ENCODE measurements around the gene RUNDC1.

DNA sequence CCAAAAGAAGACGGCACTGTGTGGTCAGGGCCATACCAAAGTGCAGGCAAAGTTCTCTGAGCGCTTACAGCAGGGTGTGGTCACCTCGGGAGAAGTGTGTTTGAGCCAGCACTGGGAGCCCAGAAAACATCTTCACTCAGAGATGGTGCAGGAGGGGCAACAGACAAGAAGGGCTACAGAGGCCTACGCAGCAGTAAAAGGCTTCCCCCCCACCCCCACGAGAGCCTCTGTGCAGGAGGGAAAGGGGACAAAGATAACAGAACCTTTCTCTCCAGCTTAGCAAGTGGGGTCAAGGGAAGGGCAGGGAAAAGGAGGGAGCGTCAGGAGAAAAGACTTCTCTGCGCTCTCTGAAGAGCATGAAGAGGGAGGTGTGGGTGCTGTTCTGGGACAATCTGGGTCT, 39.1 kb downstream of the RUNDC1 start:
- TF ChIP-seq POLR2A (IDR thresholded peaks at IDR 0.05; ENCODE audit: control extremely low read depth in 1 of 2, low read depth in 2 of 2, low read length in 2 of 2) = no peak
- TF ChIP-seq POLR2AphosphoS5 (IDR thresholded peaks at IDR 0.05; ENCODE audit: low read depth, low read length) = no peak
- TF ChIP-seq CEBPB (IDR thresholded peaks at IDR 0.05; ENCODE audit: low read depth, low read length) = no peak
- TF ChIP-seq KDM4A (IDR thresholded peaks at IDR 0.05; ENCODE audit: low read depth, low read length, severe bottlenecking) = no peak
- TF ChIP-seq, protein P1, sequence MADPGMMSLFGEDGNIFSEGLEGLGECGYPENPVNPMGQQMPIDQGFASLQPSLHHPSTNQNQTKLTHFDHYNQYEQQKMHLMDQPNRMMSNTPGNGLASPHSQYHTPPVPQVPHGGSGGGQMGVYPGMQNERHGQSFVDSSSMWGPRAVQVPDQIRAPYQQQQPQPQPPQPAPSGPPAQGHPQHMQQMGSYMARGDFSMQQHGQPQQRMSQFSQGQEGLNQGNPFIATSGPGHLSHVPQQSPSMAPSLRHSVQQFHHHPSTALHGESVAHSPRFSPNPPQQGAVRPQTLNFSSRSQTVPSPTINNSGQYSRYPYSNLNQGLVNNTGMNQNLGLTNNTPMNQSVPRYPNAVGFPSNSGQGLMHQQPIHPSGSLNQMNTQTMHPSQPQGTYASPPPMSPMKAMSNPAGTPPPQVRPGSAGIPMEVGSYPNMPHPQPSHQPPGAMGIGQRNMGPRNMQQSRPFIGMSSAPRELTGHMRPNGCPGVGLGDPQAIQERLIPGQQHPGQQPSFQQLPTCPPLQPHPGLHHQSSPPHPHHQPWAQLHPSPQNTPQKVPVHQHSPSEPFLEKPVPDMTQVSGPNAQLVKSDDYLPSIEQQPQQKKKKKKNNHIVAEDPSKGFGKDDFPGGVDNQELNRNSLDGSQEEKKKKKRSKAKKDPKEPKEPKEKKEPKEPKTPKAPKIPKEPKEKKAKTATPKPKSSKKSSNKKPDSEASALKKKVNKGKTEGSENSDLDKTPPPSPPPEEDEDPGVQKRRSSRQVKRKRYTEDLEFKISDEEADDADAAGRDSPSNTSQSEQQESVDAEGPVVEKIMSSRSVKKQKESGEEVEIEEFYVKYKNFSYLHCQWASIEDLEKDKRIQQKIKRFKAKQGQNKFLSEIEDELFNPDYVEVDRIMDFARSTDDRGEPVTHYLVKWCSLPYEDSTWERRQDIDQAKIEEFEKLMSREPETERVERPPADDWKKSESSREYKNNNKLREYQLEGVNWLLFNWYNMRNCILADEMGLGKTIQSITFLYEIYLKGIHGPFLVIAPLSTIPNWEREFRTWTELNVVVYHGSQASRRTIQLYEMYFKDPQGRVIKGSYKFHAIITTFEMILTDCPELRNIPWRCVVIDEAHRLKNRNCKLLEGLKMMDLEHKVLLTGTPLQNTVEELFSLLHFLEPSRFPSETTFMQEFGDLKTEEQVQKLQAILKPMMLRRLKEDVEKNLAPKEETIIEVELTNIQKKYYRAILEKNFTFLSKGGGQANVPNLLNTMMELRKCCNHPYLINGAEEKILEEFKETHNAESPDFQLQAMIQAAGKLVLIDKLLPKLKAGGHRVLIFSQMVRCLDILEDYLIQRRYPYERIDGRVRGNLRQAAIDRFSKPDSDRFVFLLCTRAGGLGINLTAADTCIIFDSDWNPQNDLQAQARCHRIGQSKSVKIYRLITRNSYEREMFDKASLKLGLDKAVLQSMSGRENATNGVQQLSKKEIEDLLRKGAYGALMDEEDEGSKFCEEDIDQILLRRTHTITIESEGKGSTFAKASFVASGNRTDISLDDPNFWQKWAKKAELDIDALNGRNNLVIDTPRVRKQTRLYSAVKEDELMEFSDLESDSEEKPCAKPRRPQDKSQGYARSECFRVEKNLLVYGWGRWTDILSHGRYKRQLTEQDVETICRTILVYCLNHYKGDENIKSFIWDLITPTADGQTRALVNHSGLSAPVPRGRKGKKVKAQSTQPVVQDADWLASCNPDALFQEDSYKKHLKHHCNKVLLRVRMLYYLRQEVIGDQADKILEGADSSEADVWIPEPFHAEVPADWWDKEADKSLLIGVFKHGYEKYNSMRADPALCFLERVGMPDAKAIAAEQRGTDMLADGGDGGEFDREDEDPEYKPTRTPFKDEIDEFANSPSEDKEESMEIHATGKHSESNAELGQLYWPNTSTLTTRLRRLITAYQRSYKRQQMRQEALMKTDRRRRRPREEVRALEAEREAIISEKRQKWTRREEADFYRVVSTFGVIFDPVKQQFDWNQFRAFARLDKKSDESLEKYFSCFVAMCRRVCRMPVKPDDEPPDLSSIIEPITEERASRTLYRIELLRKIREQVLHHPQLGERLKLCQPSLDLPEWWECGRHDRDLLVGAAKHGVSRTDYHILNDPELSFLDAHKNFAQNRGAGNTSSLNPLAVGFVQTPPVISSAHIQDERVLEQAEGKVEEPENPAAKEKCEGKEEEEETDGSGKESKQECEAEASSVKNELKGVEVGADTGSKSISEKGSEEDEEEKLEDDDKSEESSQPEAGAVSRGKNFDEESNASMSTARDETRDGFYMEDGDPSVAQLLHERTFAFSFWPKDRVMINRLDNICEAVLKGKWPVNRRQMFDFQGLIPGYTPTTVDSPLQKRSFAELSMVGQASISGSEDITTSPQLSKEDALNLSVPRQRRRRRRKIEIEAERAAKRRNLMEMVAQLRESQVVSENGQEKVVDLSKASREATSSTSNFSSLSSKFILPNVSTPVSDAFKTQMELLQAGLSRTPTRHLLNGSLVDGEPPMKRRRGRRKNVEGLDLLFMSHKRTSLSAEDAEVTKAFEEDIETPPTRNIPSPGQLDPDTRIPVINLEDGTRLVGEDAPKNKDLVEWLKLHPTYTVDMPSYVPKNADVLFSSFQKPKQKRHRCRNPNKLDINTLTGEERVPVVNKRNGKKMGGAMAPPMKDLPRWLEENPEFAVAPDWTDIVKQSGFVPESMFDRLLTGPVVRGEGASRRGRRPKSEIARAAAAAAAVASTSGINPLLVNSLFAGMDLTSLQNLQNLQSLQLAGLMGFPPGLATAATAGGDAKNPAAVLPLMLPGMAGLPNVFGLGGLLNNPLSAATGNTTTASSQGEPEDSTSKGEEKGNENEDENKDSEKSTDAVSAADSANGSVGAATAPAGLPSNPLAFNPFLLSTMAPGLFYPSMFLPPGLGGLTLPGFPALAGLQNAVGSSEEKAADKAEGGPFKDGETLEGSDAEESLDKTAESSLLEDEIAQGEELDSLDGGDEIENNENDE (IDR thresholded peaks at IDR 0.05; ENCODE audit: insufficient replicate concordance, low read length) = no peak
- TF ChIP-seq EZH2 (IDR thresholded peaks at IDR 0.05; ENCODE audit: low read depth, low read length, severe bottlenecking) = no peak
